Stomach (tissue), 9 donors: Measurements from ENCODE around the gene ATG13. TPM values are rescaled to one million over a fixed set of nuclear protein-coding genes. Genes with fewer than 3 reads are reported as not detected.

ENCODE experiments used
- DNase-seq, 2 donors: peaks; one replicate each; pipeline versions ENCODE4 v3.0.0 to v3.0.0-alpha.2; 2013 to 2019
- H3K27ac ChIP-seq, 5 donors: fragments of 200-600 bp in 4 of 5; sonication (generic) in 4 of 5; one replicate each; pipeline ENCODE4 v1.5.1; 2013 to 2019; ENCODE audit warnings: mild to moderate bottlenecking in 1 of 5, moderate library complexity in 1 of 5
- H3K27me3 ChIP-seq, 3 donors: fragments of 200-600 bp; sonication (generic); one replicate each; pipeline ENCODE4 v1.5.1; 2017 to 2019; ENCODE audit warnings: mixed run types in 1 of 3
- H3K36me3 ChIP-seq, 4 donors: fragments of 200-600 bp; sonication (generic); 1 replicate in 3 of 4; 2 replicates in 1 of 4; pipeline ENCODE4 v1.5.1; 2016 to 2019
- H3K4me1 ChIP-seq, 4 donors: fragments of 200-600 bp; sonication (generic); one replicate each; pipeline ENCODE4 v1.5.1; 2016 to 2019
- H3K4me3 ChIP-seq, 4 donors: fragments of 200-600 bp; sonication (generic) in 3 of 4; one replicate each; pipeline ENCODE4 v1.5.1; 2016 to 2019; ENCODE audit warnings: mild to moderate bottlenecking in 1 of 4
- H3K9me3 ChIP-seq, 4 donors: fragments of 200-600 bp; sonication (generic); one replicate each; pipeline ENCODE4 v1.5.1; 2016 to 2019
- CTCF ChIP-seq, 7 experiments: fragments of 450-650 bp in 4 of 7; fragments of 200-600 bp in 3 of 7; sonication (generic) in 3 of 7; IDR thresholded peaks; one replicate each; pipeline ENCODE4 v1.5.1; 2016 to 2019; ENCODE audit warnings: antibody characterized with exemption in 7 of 7, control low read depth in 2 of 7, mild to moderate bottlenecking in 1 of 7
- EP300 ChIP-seq: sonication (generic); formaldehyde crosslinking; IDR thresholded peaks from one replicate; pipeline ENCODE4 v1.6.1; 2017; ENCODE audit warnings: antibody characterized with exemption
- POLR2A ChIP-seq, 4 donors: fragments of 450-650 bp; IDR thresholded peaks; one replicate each; pipeline ENCODE4 v1.6.1; 2016; ENCODE audit warnings: antibody characterized with exemption in 4 of 4, control low read depth in 2 of 4, mild to moderate bottlenecking in 1 of 4, moderate library complexity in 1 of 4
- POLR2AphosphoS5 ChIP-seq, 3 donors: sonication (generic); formaldehyde crosslinking; IDR thresholded peaks; one replicate each; pipeline ENCODE4 v1.6.1; 2016; ENCODE audit warnings: antibody characterized with exemption in 3 of 3
- WGBS, 5 donors: extraction: QIAGEN DNeasy Blood & Tissue Kit in 3 of 5; methylation state at CpG; one replicate each; pipeline versions ENCODE4 v1.1.5 to v1.1.7; 2013 to 2018; 5-methylcytosine and 5-hydroxymethylcytosine counted together
- intact Hi-C: fragments of 100-400 bp; cut with DNase I; formaldehyde crosslinking; loops from one replicate; pipeline ENCODE4 v1.15.1; 2023; ENCODE audit warnings: low total_unique reads
- polyA plus RNA-seq, 3 donors: library from polyadenylated mRNA; stranded (reverse); fragments of 200-250 nt; gene quantifications; one replicate each; pipeline ENCODE4 v1.2.3, GENCODE V29; 2013
- total RNA-seq, 5 donors: library from RNA; depleted of rRNA; stranded (reverse); fragments of >200 nt; gene quantifications; one replicate each; pipeline versions ENCODE4 v1.1.0 to v1.2.3, GENCODE V29; 2014 to 2016
- donor health status: healthy with polysubstance abuse.
- donor health status: Bipolar disorder and iron deficiency.
- donor health status: healthy.

The ATG13 gene
- total and polyA plus RNA-seq, 8 donors: 17.3 to 286 (median 104) TPM

- Histone ChIP-seq H3K36me3 (peaks cover 51 to 80% (median 79%) of the 10 kb centered on the region in 4 donors), H3K27me3 (no peaks in the 10 kb centered on the region), H3K4me1 (peaks cover 22 to 50% (median 37%) of the 10 kb centered on the region in 4 donors), H3K9me3 (no peaks in the 10 kb centered on the region), H3K4me3 (no peak overlapping the region), H3K27ac (peak overlapping the region in 3 of 5 donors; percentile 84 to 91 (median 84))
- no peak for DNase-seq
- 78 to 85% (median 82%) methylated on average over 9 to 10 of the region's 10 CpGs for WGBS, 5 donors
- no peak for TF ChIP-seq CTCF (IDR thresholded peaks at IDR 0.05)
- TF ChIP-seq POLR2AphosphoS5 (IDR thresholded peaks at IDR 0.05): no peak
- no peak for TF ChIP-seq EP300
- no peak for TF ChIP-seq POLR2A (IDR thresholded peaks at IDR 0.05)
- intact Hi-C loops: no loop called here
Measured at GRCh38 chr11:46677991-46678740, 60.8 kb downstream of the ATG13 start.

GRCh38 chr11:46678741-46679130, 61.4 kb downstream of the ATG13 start:
- H3K4me1 ChIP-seq: peaks cover 21 to 50% (median 36%) of the 10 kb centered on the region in 4 donors
- TF ChIP-seq POLR2A (IDR thresholded peaks at IDR 0.05): no peak
- TF ChIP-seq POLR2AphosphoS5 (IDR thresholded peaks at IDR 0.05): no peak
- no peak for TF ChIP-seq CTCF (IDR thresholded peaks at IDR 0.05)
- no peak for TF ChIP-seq EP300
- DNase-seq: no peak
- no peaks in the 10 kb centered on the region for H3K9me3 ChIP-seq
- H3K27me3 ChIP-seq: no peaks in the 10 kb centered on the region
- peaks cover 53 to 80% (median 79%) of the 10 kb centered on the region in 4 donors for H3K36me3 ChIP-seq
- no peak overlapping the region for H3K27ac ChIP-seq
- WGBS, 5 donors: 88 to 93% (median 92%) methylated on average over 8 to 9 of the region's 9 CpGs
- intact Hi-C loops: no loop called here
- H3K4me3 ChIP-seq: no peak overlapping the region

GRCh38 chr11:46679241-46680163, 62.1 kb downstream of the ATG13 start:
- no peak overlapping the region for H3K4me3 ChIP-seq
- H3K36me3 ChIP-seq: peaks cover 56 to 82% (median 81%) of the 10 kb centered on the region in 4 donors
- intact Hi-C loops: no loop called here
- H3K27ac ChIP-seq: no peak overlapping the region
- H3K9me3 ChIP-seq: no peaks in the 10 kb centered on the region
- H3K27me3 ChIP-seq: no peaks in the 10 kb centered on the region
- no peak for DNase-seq
- 80 to 96% (median 88%) methylated on average over 15 to 26 of the region's 26 CpGs for WGBS, 5 donors
- H3K4me1 ChIP-seq: peaks cover 19 to 46% (median 29%) of the 10 kb centered on the region in 4 donors
- TF ChIP-seq CTCF (IDR thresholded peaks at IDR 0.05) (no peak), POLR2AphosphoS5 (IDR thresholded peaks at IDR 0.05) (no peak), POLR2A (IDR thresholded peaks at IDR 0.05) (no peak), EP300 (no peak)

GRCh38 chr11:46680164-46680760, 62.9 kb downstream of the ATG13 start:
- WGBS, 5 donors: 86 to 93% (median 93%) methylated on average over 16 to 21 of the region's 21 CpGs
- Histone ChIP-seq H3K27ac (no peak overlapping the region), H3K36me3 (peaks cover 56 to 88% (median 86%) of the 10 kb centered on the region in 4 donors), H3K4me3 (no peak overlapping the region), H3K27me3 (no peaks in the 10 kb centered on the region), H3K9me3 (no peaks in the 10 kb centered on the region), H3K4me1 (peaks cover 11 to 39% (median 22%) of the 10 kb centered on the region in 4 donors)
- no peak for TF ChIP-seq POLR2A (IDR thresholded peaks at IDR 0.05)
- no peak for TF ChIP-seq EP300
- no peak for TF ChIP-seq CTCF (IDR thresholded peaks at IDR 0.05)
- no peak for TF ChIP-seq POLR2AphosphoS5 (IDR thresholded peaks at IDR 0.05)
- intact Hi-C loops: no loop called here
- no peak for DNase-seq
